C4-2B (cell line): ENCODE measurements around the gene KCNJ6.

Experiments
- H3K27ac ChIP-seq: fragments of 450-650 bp; 2 replicates; pipeline ENCODE4 v1.5.1; 2017
- ZFX ChIP-seq: fragments of 450-650 bp; IDR thresholded peaks from 2 replicates; pipeline ENCODE4 v1.6.1; 2017
- TF ChIP-seq, protein P1 (sequence below): fragments of 450-650 bp; conservative IDR thresholded peaks from 2 replicates; pipeline ENCODE4 v1.5.1; 2017; ENCODE audit warnings: mild to moderate bottlenecking

KCNJ6 gene

DNA sequence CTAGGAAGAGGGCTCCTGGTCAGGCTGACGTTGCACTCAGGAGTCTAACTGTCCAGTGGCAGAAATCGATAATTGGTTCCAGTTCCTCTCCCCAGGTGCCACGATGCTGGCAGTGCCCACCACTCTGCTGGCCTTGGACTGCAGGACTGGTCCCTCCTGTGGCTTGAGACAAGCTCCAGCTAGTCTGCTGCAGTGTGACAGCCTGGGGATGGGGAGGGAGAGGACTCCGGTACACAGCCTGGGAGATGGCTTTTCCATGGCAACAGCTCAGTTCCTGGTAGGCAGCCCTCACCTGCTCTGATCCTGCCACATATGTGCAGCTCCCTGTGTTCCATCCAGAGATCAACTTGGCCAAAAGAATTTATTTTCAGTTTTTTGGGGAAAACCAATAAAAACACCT lies 239.3 kb downstream of the KCNJ6 start:
- no peak overlapping the region for H3K27ac ChIP-seq
- TF ChIP-seq, protein P1, sequence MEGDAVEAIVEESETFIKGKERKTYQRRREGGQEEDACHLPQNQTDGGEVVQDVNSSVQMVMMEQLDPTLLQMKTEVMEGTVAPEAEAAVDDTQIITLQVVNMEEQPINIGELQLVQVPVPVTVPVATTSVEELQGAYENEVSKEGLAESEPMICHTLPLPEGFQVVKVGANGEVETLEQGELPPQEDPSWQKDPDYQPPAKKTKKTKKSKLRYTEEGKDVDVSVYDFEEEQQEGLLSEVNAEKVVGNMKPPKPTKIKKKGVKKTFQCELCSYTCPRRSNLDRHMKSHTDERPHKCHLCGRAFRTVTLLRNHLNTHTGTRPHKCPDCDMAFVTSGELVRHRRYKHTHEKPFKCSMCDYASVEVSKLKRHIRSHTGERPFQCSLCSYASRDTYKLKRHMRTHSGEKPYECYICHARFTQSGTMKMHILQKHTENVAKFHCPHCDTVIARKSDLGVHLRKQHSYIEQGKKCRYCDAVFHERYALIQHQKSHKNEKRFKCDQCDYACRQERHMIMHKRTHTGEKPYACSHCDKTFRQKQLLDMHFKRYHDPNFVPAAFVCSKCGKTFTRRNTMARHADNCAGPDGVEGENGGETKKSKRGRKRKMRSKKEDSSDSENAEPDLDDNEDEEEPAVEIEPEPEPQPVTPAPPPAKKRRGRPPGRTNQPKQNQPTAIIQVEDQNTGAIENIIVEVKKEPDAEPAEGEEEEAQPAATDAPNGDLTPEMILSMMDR, result no peak
- no peak for TF ChIP-seq ZFX

DNA sequence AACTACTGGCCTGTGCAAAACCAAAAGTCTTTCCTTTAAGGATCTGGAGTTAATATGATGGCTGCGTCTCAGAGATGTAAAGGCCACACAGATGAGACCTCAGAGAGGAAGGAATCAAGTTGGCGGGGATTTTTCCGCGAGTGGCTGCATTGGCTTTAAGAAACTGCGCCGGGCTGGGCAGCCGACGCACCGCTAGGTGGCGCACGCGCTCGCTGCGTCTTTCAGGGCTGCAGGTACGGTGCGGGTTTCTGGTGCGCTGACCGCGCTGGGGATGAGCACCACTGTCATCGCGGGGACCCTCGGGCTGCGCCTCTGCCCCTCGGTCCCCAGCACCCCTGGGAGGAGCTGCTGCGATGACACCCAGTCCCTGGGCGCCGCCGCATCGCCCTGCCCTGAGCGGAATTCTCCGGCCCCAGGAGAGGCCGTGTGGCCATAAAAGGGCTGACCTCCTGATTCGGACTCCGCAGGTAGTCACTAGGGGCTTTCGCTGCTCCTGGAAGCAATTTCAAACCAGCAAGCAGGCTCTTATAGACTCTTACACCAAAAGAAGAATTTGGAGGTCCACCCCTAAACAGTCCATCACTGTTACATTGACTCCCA lies 241.0 kb downstream of the KCNJ6 start:
- no peak for TF ChIP-seq ZFX
- TF ChIP-seq, protein P1, result peak; percentile 96
- no peak overlapping the region for H3K27ac ChIP-seq

DNA sequence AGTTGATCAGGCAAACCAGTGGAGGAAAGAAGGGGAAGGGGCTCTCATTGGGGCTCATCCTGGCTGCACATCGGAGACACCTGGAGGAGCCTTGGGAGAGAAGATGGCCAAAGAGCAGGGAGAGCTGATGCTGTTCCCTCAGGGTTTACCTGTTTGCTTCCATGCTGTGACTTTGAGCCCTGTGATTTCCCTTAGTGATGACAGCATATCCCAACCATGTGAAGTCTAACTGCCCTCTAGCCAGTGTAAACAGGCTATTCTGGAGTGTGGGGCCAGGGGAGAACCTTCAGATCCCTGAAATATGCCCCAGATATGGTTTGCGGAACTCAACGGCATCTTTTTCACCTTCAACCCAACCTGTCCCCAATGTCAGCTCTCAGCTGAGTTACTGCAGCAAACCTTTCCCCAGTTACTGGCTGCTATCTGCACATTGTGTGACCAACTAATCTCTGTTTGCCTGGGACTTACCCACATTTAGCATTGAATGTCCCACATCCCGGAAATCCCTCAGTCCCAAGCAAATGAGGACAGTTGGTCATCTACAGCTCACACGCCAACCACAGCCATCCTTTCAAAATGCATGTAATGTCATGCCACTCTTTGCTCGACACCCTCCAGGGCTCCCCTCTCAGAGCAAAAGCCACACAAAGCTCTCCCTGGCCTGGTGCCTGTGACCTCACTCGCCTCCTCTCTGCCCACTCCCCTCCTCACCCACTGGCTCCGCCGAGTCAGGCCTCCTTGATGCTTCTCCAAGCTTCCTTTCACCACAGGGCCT lies 242.3 kb downstream of the KCNJ6 start:
- TF ChIP-seq, protein P1, result no peak
- no peak for TF ChIP-seq ZFX

DNA sequence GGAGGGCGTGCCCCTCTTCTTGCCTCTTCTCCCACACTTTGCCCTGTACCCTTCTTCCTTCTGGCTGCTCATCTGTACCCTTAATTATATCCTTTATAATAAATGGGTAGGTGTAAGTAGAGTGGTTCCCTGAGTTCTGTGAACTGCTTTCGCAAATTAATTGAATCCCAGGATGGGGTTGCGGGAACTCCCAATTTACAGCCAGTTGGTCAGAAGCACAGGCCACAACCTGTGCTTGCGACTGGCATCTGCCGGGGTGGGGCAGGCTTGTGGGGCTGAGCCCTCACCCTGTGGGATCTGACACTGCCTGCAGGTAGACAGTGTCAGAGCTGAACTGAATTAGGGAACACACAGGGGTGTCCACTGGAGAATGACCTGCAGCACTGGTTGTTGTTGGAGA lies 244.9 kb downstream of the KCNJ6 start:
- TF ChIP-seq, protein P1, result no peak
- TF ChIP-seq ZFX, result no peak
- H3K27ac ChIP-seq, result no peak overlapping the region

More for the DNA sequence above, 242.3 kb downstream of the KCNJ6 start:
- H3K27ac ChIP-seq, result no peak overlapping the region

DNA sequence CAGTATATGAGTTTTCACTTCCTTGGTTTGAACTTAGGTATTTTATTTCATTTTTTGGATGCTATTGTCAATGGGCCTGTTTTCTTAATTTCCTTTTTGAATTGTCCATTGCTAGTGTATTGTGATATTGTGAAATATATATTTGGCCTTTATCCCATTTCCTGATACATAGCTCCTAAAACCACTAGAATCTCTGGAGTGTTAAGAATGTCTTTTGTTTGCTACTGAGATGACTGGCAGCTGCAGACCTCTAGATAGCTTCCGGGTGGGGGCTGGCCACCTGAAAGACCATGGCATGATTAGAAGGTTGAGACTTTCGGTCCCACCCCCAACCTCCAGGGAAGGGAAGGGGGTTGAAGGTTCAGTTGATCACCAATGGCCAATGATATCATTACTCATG lies 245.4 kb downstream of the KCNJ6 start:
- TF ChIP-seq, protein P1, result no peak
- TF ChIP-seq ZFX, result no peak
- H3K27ac ChIP-seq, result no peak overlapping the region

DNA sequence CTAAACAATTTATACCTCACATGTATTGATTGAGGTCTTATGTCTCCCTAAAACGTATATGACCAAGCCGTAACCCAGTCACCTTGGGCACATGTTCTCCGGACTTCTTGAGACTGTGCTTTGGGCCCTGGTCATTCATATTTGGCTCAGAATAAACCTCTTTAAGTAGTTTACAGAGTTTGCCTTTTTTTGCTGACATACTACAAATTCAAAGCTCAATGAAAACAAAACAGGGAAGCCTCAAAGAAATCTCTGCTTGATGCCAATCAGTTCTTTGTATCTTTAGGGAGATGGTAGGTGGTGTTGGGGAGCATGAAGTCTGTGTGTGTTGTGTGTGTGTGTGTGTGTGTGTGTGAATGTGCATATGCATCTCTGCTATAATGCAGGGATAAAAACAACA lies 247.0 kb downstream of the KCNJ6 start:
- no peak overlapping the region for H3K27ac ChIP-seq

More for the DNA sequence above, 247.0 kb downstream of the KCNJ6 start:
- TF ChIP-seq, protein P1, result no peak
- no peak for TF ChIP-seq ZFX
